ENCODE results near the gene GRHL1. TPM values are rescaled to one million over a fixed set of nuclear protein-coding genes. Genes with fewer than 3 reads are reported as not detected.

The GRHL1 gene
- total and polyA plus RNA-seq, 2 of the 8 experiments (the other 6 are each of a cell fraction or from before 2014, with no cell fraction given): 1.3 to 3.6 TPM

- TF ChIP-seq EGR1 (IDR thresholded peaks at IDR 0.05; ENCODE audit: borderline replicate concordance, low read depth, low read length) (no peak), SUZ12 (IDR thresholded peaks at IDR 0.05; ENCODE audit: low read length) (no peak), NRF1 (IDR thresholded peaks at IDR 0.05; ENCODE audit: low read depth, low read length) (no peak)
Observed at GRCh38 chr2:9912468-9912867, 39.0 kb upstream of the GRHL1 start (continued).

Data from H1 (cell line).